SK-N-MC (cell line): ENCODE measurements around the gene AKT2.

Experiments
- DNase-seq: peaks from one replicate; pipeline ENCODE4 v3.0.0-alpha.2; 2011; ENCODE audit warnings: low read depth, low spot score
- H3K27ac ChIP-seq: fragments of 200-600 bp; sonication (generic); 2 replicates; pipeline ENCODE4 v1.5.1; 2016; ENCODE audit warnings: mixed run types
- H3K36me3 ChIP-seq: fragments of 200-600 bp; sonication (generic); 2 replicates; pipeline ENCODE4 v1.6.1; 2017; ENCODE audit warnings: antibody characterized with exemption, low read length, mixed read lengths; ENCODE audit not compliant: insufficient read depth
- H3K4me3 ChIP-seq: fragments of 200-600 bp; sonication (generic); 2 replicates; pipeline ENCODE4 v1.5.1; 2016
- H3K9ac ChIP-seq: fragments of 200-600 bp; sonication (generic); 2 replicates; pipeline ENCODE4 v1.8.0; 2017; ENCODE audit warnings: mixed run types, mixed read lengths; ENCODE audit not compliant: insufficient read length
- H3K9me3 ChIP-seq: fragments of 200-600 bp; sonication (generic); 2 replicates; pipeline ENCODE4 v1.6.1; 2017; ENCODE audit warnings: low read depth, mild to moderate bottlenecking, antibody characterized with exemption, low read length, moderate library complexity, mixed read lengths
- EZH2 ChIP-seq: fragments of 200-600 bp; sonication (generic); IDR thresholded peaks from one replicate; pipeline ENCODE4 v1.6.1; 2017; ENCODE audit warnings: antibody characterized with exemption
- FOXP2 ChIP-seq: optimal IDR thresholded peaks from 2 replicates; pipeline ENCODE3; 2011; ENCODE audit warnings: mild to moderate bottlenecking, moderate library complexity; ENCODE audit not compliant: insufficient read depth; ENCODE audit errors: extremely low read length, control extremely low read depth
- POLR2AphosphoS5 ChIP-seq: IDR thresholded peaks from 2 replicates; pipeline ENCODE4 v1.6.1; 2012; ENCODE audit warnings: mild to moderate bottlenecking, low read depth, low read length, borderline replicate concordance

The AKT2 gene

DNA sequence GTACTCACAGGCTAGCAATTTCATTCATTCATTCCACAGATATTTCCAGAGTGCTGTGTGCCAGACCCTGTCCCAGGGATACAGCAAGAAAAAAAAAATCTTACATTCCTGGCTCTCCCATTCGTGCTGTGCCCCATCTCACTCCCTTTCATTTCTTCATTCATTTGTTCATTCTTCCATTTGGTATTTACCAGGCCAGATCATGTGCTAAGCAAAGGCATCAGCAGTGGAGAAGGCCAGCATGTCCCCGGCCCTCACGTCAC is 91.6 kb downstream of the AKT2 start:
- no peak for TF ChIP-seq EZH2
- TF ChIP-seq POLR2AphosphoS5, result no peak
- no peak for TF ChIP-seq FOXP2
- Histone ChIP-seq H3K9ac (no peak overlapping the region), H3K27ac (no peak overlapping the region), H3K9me3 (no peaks in the 10 kb centered on the region), H3K36me3 (no peaks in the 10 kb centered on the region), H3K4me3 (no peak overlapping the region)
- DNase-seq, result no peak

DNA sequence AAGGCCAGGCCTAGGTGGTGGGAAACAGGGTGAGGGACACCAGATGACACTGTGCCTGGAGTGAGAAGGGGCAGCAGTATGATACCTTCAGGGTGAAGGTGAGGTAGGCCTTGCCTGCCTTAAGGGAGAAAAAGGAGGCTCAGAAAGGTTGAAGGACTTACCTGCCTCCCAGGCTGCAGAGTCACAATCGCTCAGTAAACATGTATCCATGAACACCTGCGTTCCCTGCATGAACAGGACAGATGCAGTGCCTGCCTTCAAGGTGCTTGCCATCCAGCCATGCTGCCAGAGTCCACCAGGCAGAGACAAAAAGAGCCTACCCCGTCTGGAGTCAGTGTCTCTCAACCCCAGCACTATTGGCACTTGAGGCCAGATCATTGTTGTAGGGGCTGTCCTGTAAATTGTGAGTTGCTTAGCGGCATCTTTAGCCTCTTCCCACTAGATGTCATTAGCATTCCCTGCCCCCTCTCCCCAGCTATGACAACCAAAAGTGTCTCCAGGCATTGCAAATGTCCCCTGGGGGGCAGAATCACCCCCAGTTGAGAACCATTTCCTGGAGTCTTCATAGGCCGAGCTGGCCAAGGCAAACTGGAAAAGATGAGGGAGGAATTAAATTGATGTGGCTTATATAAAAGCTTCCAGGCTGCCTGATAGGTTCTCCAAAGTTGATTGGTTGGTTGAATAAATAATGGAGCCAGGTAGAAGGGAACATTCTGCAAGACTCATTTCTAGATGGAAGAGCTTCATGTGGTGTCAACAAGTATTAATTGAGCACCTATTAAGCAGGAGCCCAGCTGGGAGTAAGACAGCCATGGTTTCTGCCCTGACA is 92.2 kb downstream of the AKT2 start:
- Histone ChIP-seq H3K27ac (no peak overlapping the region), H3K9me3 (no peaks in the 10 kb centered on the region), H3K36me3 (no peaks in the 10 kb centered on the region), H3K4me3 (no peak overlapping the region), H3K9ac (no peak overlapping the region)
- DNase-seq, result no peak
- TF ChIP-seq EZH2, result no peak
- TF ChIP-seq POLR2AphosphoS5, result no peak
- no peak for TF ChIP-seq FOXP2

DNA sequence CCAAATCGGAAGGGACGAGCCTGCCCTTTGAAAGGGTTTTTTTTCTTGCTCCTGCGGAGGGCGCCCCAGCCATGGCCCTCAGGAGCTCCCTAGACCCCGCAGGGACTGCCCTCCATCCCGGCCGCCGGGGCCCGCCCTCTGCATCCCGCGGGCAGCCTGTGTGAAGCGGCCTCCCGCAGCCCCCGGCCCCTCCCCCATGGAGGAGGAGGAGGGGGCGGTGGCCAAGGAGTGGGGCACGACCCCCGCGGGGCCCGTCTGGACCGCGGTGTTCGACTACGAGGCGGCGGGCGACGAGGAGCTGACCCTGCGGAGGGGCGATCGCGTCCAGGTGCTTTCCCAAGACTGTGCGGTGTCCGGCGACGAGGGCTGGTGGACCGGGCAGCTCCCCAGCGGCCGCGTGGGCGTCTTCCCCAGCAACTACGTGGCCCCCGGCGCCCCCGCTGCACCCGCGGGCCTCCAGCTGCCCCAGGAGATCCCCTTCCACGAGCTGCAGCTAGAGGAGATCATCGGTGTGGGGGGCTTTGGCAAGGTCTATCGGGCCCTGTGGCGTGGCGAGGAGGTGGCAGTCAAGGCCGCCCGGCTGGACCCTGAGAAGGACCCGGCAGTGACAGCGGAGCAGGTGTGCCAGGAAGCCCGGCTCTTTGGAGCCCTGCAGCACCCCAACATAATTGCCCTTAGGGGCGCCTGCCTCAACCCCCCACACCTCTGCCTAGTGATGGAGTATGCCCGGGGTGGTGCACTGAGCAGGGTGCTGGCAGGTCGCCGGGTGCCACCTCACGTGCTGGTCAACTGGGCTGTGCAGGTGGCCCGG is 93.1 kb downstream of the AKT2 start:
- peak overlapping the region; percentile 45 for H3K9ac ChIP-seq
- no peak for DNase-seq
- H3K4me3 ChIP-seq, result peak overlapping the region; percentile 96
- no peaks in the 10 kb centered on the region for H3K36me3 ChIP-seq
- TF ChIP-seq EZH2, result no peak
- TF ChIP-seq FOXP2, result no peak
- no peak for TF ChIP-seq POLR2AphosphoS5
- H3K27ac ChIP-seq, result no peak overlapping the region
- no peaks in the 10 kb centered on the region for H3K9me3 ChIP-seq

DNA sequence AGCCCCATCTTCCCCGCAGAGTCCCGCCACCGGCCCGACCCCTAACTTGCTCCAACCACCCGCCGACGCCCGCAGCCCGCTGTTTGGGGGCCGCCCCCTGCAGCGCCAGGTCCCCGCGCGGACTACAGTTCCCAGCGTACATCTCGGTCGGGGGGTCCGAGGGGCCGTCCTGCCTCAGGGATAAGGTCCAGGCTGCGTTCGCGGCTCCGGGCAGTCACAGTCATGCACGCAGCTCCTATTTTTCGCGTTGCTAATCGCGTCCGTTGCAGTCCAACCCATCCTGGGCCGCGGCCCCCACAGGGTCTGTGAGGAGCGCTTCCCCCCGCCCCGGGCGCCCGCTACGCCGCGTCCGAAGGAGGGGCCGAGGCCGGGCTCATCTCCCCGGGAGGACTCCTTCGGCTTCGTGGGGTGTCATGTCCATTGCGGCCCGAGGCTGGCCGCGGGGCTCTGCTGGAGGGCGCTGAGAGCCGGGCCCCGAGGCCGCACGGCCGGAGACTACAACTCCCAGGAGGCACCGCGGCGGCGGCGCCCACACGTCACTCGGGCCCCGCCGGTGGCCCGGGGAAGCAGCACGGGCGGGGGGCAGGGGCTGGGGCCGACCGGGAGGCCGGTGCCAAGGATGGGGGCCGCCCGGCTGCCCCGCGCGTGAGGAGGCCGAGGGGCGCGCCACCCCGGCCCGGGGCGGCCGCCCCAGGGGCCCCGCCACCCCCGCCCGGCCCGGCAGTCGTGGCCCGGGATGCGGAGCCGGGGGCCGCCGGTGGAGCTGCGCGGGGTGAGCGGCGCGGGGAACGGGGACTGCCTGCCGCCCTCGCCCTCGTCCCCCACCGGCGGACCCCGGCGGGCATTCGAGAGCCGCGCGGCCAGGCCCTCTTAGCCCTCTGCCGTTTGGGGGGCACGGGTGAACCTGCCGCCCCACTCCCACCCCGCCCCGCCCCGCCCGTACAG is 94.0 kb downstream of the AKT2 start, which contains the start of gene MAP3K10:
TSS of gene MAP3K10 (plus strand) at position 536 of the 945 bp plus-strand sequence. CDS start 606 bp downstream, outside the sequence.
- Histone ChIP-seq H3K27ac (peak within 1 kb of the TSS; percentile 76), H3K9ac (peak within 1 kb of the TSS; percentile 90), H3K4me3 (peak within 1 kb of the TSS; percentile 96), H3K36me3 (no peaks in the 10 kb centered on the region), H3K9me3 (no peaks in the 10 kb centered on the region)
- no peak for DNase-seq
- no peak for TF ChIP-seq EZH2
- peak; percentile 11; the same call in 1 of the 2 replicates for TF ChIP-seq POLR2AphosphoS5
- no peak for TF ChIP-seq FOXP2

DNA sequence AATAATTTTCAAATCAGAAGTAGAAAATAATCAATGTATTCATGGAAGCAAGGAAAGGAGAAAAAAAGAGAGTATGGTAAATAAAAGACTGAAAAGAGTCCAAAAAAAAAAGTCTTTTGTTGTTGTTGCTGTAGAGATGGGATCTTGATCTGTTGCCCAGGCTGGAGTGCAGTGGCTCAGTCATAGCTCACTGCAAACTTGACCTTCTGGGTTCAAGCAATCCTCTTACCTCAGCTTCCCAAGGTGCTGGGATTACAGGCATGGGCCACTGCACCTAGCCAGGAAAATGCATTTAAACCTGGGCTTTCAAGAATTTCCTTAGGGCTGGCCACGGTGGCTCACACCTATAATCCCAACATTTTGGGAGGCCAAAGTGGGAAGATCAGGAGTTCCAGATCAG is 100.9 kb downstream of the AKT2 start:
- TF ChIP-seq EZH2 (no peak), FOXP2 (no peak), POLR2AphosphoS5 (no peak)

More for the DNA sequence above, 100.9 kb downstream of the AKT2 start:
- no peaks in the 10 kb centered on the region for H3K36me3 ChIP-seq
- H3K4me3 ChIP-seq, result no peak overlapping the region
- no peaks in the 10 kb centered on the region for H3K9me3 ChIP-seq
- DNase-seq, result no peak
- H3K27ac ChIP-seq, result no peak overlapping the region
- no peak overlapping the region for H3K9ac ChIP-seq
